WTC11 (cell line): ENCODE data around the gene FAM47E. TPM values are rescaled to one million over a fixed set of nuclear protein-coding genes. Genes with fewer than 3 reads are reported as not detected.

Experiments used
- ATAC-seq: fragments of 200-7000 bp; cut with Tn5 transposase; 2 replicates; pipeline ENCODE4 v1.10.0; 2021; ENCODE audit warnings: mild to moderate bottlenecking, moderate library complexity
- CTCF ChIA-PET: fragments of 300-600 bp; sonication (Branson Sonifier 250); formaldehyde crosslinking; loops from one replicate; lab custom pipeline; 2021; ENCODE audit warnings: antibody characterized with exemption; lab: Charles Lee
- POLR2A ChIA-PET: fragments of 350-600 bp; sonication (Branson Sonifier 250); formaldehyde crosslinking; loops from one replicate; lab custom pipeline; 2021; ENCODE audit warnings: antibody characterized with exemption; lab: Charles Lee
- DNase-seq: peaks from one replicate; pipeline ENCODE4 v3.0.0; 2021; ENCODE audit warnings: low spot score
- H3K27ac Mint-ChIP-seq: 2 replicates; pipeline ENCODE4 v1.8.0; 2021; ENCODE audit warnings: mixed read lengths
- H3K27me3 Mint-ChIP-seq: 2 replicates; pipeline ENCODE4 v1.8.0; 2021; ENCODE audit warnings: low read depth, mild to moderate bottlenecking, moderate library complexity, mixed read lengths
- H3K36me3 Mint-ChIP-seq: 2 replicates; pipeline ENCODE4 v1.8.0; 2021; ENCODE audit warnings: mixed read lengths
- H3K4me1 Mint-ChIP-seq: 2 replicates; pipeline ENCODE4 v1.8.0; 2022; ENCODE audit warnings: mixed read lengths
- H3K4me3 Mint-ChIP-seq: 2 replicates; pipeline ENCODE4 v1.8.0; 2021; ENCODE audit warnings: mild to moderate bottlenecking, moderate library complexity, mixed read lengths
- H3K9me3 Mint-ChIP-seq: 2 replicates; pipeline ENCODE4 v1.8.0; 2021; ENCODE audit warnings: mixed read lengths
- ATF1 ChIP-seq: sonication (generic); formaldehyde crosslinking; IDR thresholded peaks from 2 replicates; pipeline ENCODE4 v1.8.1; 2023; ENCODE audit warnings: mild to moderate bottlenecking, moderate library complexity, missing genetic modification reagents
- CREB1 ChIP-seq: sonication (generic); formaldehyde crosslinking; IDR thresholded peaks from 2 replicates; pipeline ENCODE4 v1.8.0; 2023; ENCODE audit warnings: mild to moderate bottlenecking, missing genetic modification reagents
- CTCF ChIP-seq: fragments of 200-600 bp; IDR thresholded peaks from 2 replicates; pipeline ENCODE4 v1.8.0; 2022; ENCODE audit warnings: antibody characterized with exemption
- FOXJ3 ChIP-seq: sonication (generic); formaldehyde crosslinking; IDR thresholded peaks from 2 replicates; pipeline ENCODE4 v1.9.0; 2021; ENCODE audit warnings: missing genetic modification reagents, mild to moderate bottlenecking, borderline replicate concordance
- FOXK1 ChIP-seq: sonication (generic); formaldehyde crosslinking; IDR thresholded peaks from 2 replicates; pipeline ENCODE4 v1.8.0; 2022; ENCODE audit warnings: mild to moderate bottlenecking, moderate library complexity, missing genetic modification reagents
- GABPB1 ChIP-seq: sonication (generic); formaldehyde crosslinking; IDR thresholded peaks from 2 replicates; pipeline ENCODE4 v1.8.1; 2023; ENCODE audit warnings: mild to moderate bottlenecking, missing genetic modification reagents
- HMGA2 ChIP-seq: fragments of 250-450 bp; sonication (Bioruptor Pico); IDR thresholded peaks from 2 replicates; pipeline ENCODE4 v1.4.0; 2021; ENCODE audit warnings: mild to moderate bottlenecking, moderate library complexity
- KAT7 ChIP-seq: sonication (generic); formaldehyde crosslinking; IDR thresholded peaks from 2 replicates; pipeline ENCODE4 v1.8.1; 2023; ENCODE audit warnings: missing genetic modification reagents, mild to moderate bottlenecking, borderline replicate concordance
- MAX ChIP-seq: sonication (generic); formaldehyde crosslinking; IDR thresholded peaks from 2 replicates; pipeline ENCODE4 v1.8.0; 2022; ENCODE audit warnings: mild to moderate bottlenecking, missing genetic modification reagents
- NR2C2 ChIP-seq: sonication (generic); formaldehyde crosslinking; IDR thresholded peaks from 2 replicates; pipeline ENCODE4 v1.8.0; 2022; ENCODE audit warnings: mild to moderate bottlenecking, missing genetic modification reagents
- SOX15 ChIP-seq: fragments of 250-450 bp; sonication (Bioruptor Pico); IDR thresholded peaks from 2 replicates; pipeline ENCODE4 v1.9.0; 2021; ENCODE audit warnings: mild to moderate bottlenecking
- ZBTB21 ChIP-seq: sonication (generic); formaldehyde crosslinking; IDR thresholded peaks from 2 replicates; pipeline ENCODE4 v1.8.1; 2023; ENCODE audit warnings: mild to moderate bottlenecking, missing genetic modification reagents, borderline replicate concordance
- ZNF121 ChIP-seq: sonication (generic); formaldehyde crosslinking; IDR thresholded peaks from 2 replicates; pipeline ENCODE4 v1.8.0; 2023; ENCODE audit warnings: missing genetic modification reagents
- ZNF317 ChIP-seq: sonication (generic); formaldehyde crosslinking; IDR thresholded peaks from 2 replicates; pipeline ENCODE4 v1.8.1; 2023; ENCODE audit warnings: low read depth, mild to moderate bottlenecking, moderate library complexity, missing genetic modification reagents, borderline replicate concordance
- ZNF512 ChIP-seq: sonication (generic); formaldehyde crosslinking; IDR thresholded peaks from 2 replicates; pipeline ENCODE4 v1.8.1; 2022; ENCODE audit warnings: missing genetic modification reagents, borderline replicate concordance
- total RNA-seq: library from RNA; stranded (reverse); gene quantifications from 3 replicates; pipeline ENCODE4 v1.2.3, GENCODE V29; 2021
- TF ChIP-seq, protein P1 (sequence below): sonication (generic); formaldehyde crosslinking; IDR thresholded peaks from 2 replicates; pipeline ENCODE4 v1.8.1; 2023; ENCODE audit warnings: mild to moderate bottlenecking, missing genetic modification reagents, moderate library complexity
- TF ChIP-seq, protein P2 (sequence below): sonication (generic); formaldehyde crosslinking; IDR thresholded peaks from 2 replicates; pipeline ENCODE4 v1.8.1; 2023; ENCODE audit warnings: mild to moderate bottlenecking, missing genetic modification reagents, moderate library complexity
- TF ChIP-seq, protein P3 (sequence below): fragments of 250-450 bp; sonication (Bioruptor Pico); IDR thresholded peaks from 2 replicates; pipeline ENCODE4 v1.9.0; 2021; ENCODE audit warnings: mild to moderate bottlenecking
- TF ChIP-seq, protein P4 (sequence below): fragments of 250-450 bp; sonication (Bioruptor Pico); IDR thresholded peaks from 2 replicates; pipeline ENCODE4 v1.9.0; 2021; ENCODE audit warnings: mild to moderate bottlenecking

The FAM47E gene
- total RNA-seq, 1 experiment from 2014 or later = 1.4 TPM

GRCh38 chr4:76235407-76235806 lies 16.1 kb upstream of the FAM47E start:
- TF ChIP-seq HMGA2 (CRISPR knock-in tag) (no peak), CREB1 (no peak)
- TF ChIP-seq, protein P1, sequence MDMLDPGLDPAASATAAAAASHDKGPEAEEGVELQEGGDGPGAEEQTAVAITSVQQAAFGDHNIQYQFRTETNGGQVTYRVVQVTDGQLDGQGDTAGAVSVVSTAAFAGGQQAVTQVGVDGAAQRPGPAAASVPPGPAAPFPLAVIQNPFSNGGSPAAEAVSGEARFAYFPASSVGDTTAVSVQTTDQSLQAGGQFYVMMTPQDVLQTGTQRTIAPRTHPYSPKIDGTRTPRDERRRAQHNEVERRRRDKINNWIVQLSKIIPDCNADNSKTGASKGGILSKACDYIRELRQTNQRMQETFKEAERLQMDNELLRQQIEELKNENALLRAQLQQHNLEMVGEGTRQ (CRISPR knock-in tag) = no peak
- Mint-ChIP-seq H3K9me3 (peaks cover 19% of the 10 kb centered on the region), H3K27ac (peak overlapping the region; percentile 66), H3K27me3 (peaks cover 5% of the 10 kb centered on the region; the same call in 1 of the 2 replicates), H3K4me3 (no peak overlapping the region), H3K36me3 (0 out of 2 replicates have a peak, but pooled peaks cover 4% of the 10 kb centered on the region), H3K4me1 (peaks cover 44% of the 10 kb centered on the region)
- POLR2A ChIA-PET = interaction anchor here (1.0 kb wide), 1 partner anchor 71 kb away, joined by 3 read pairs; no protein-coding TSS in a partner anchor
- ATAC-seq (no peak), DNase-seq (no peak)
- CTCF ChIA-PET = no interaction called here

DNA sequence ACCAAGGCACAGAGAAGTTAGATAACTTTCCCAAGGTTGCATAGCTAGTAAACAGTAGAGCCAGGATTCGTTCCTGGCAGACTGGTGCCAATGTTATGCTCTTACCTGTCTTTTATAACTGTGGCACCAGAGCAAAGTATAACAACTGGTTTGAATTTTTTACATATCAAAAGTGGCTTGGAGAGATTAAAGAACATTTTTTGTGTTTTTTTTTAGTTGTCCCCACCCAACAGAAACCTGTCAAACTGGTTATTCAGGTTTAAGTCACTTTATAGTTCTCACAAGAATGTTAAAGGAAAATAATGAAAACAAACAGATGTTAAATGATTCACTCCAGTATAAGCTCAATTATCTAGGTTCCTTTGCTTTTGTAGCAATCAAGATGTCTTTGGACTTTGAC lies 15.6 kb upstream of the FAM47E start:
- Mint-ChIP-seq H3K9me3 (peaks cover 24% of the 10 kb centered on the region), H3K27ac (peak overlapping the region; percentile 92; the same call in 1 of the 2 replicates), H3K4me3 (0 out of 2 replicates have a peak overlapping the region, but pooled peaks have one; percentile 17), H3K27me3 (peaks cover 9% of the 10 kb centered on the region; the same call in 1 of the 2 replicates), H3K4me1 (peaks cover 44% of the 10 kb centered on the region), H3K36me3 (peaks cover 3% of the 10 kb centered on the region; the same call in 1 of the 2 replicates)
- CTCF ChIA-PET = no interaction called here
- no peak for ATAC-seq
- TF ChIP-seq KAT7 (CRISPR knock-in tag) (no peak), ZNF512 (CRISPR knock-in tag) (no peak), FOXJ3 (CRISPR knock-in tag) (no peak), ATF1 (no peak), ZNF121 (CRISPR knock-in tag) (no peak), SOX15 (CRISPR knock-in tag) (no peak), ZBTB21 (CRISPR knock-in tag) (no peak), GABPB1 (CRISPR knock-in tag) (no peak)
- TF ChIP-seq, protein P2, sequence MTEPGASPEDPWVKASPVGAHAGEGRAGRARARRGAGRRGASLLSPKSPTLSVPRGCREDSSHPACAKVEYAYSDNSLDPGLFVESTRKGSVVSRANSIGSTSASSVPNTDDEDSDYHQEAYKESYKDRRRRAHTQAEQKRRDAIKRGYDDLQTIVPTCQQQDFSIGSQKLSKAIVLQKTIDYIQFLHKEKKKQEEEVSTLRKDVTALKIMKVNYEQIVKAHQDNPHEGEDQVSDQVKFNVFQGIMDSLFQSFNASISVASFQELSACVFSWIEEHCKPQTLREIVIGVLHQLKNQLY (CRISPR knock-in tag) = no peak
- TF ChIP-seq, protein P3, sequence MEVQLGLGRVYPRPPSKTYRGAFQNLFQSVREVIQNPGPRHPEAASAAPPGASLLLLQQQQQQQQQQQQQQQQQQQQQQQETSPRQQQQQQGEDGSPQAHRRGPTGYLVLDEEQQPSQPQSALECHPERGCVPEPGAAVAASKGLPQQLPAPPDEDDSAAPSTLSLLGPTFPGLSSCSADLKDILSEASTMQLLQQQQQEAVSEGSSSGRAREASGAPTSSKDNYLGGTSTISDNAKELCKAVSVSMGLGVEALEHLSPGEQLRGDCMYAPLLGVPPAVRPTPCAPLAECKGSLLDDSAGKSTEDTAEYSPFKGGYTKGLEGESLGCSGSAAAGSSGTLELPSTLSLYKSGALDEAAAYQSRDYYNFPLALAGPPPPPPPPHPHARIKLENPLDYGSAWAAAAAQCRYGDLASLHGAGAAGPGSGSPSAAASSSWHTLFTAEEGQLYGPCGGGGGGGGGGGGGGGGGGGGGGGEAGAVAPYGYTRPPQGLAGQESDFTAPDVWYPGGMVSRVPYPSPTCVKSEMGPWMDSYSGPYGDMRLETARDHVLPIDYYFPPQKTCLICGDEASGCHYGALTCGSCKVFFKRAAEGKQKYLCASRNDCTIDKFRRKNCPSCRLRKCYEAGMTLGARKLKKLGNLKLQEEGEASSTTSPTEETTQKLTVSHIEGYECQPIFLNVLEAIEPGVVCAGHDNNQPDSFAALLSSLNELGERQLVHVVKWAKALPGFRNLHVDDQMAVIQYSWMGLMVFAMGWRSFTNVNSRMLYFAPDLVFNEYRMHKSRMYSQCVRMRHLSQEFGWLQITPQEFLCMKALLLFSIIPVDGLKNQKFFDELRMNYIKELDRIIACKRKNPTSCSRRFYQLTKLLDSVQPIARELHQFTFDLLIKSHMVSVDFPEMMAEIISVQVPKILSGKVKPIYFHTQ (CRISPR knock-in tag) = no peak
- TF ChIP-seq, protein P4, sequence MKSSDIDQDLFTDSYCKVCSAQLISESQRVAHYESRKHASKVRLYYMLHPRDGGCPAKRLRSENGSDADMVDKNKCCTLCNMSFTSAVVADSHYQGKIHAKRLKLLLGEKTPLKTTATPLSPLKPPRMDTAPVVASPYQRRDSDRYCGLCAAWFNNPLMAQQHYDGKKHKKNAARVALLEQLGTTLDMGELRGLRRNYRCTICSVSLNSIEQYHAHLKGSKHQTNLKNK (CRISPR knock-in tag) = no peak
- DNase-seq = no peak
- POLR2A ChIA-PET = no interaction called here

GRCh38 chr4:76238236-76238635 lies 13.3 kb upstream of the FAM47E start:
- CTCF ChIA-PET = no interaction called here
- Mint-ChIP-seq H3K27ac (no peak overlapping the region), H3K36me3 (peaks cover 4% of the 10 kb centered on the region; the same call in 1 of the 2 replicates), H3K4me3 (no peak overlapping the region), H3K9me3 (peaks cover 25% of the 10 kb centered on the region), H3K4me1 (peaks cover 30% of the 10 kb centered on the region), H3K27me3 (peaks cover 9% of the 10 kb centered on the region; the same call in 1 of the 2 replicates)
- POLR2A ChIA-PET = no interaction called here
- TF ChIP-seq FOXK1 (CRISPR knock-in tag) = no peak
- TF ChIP-seq, protein P4 (CRISPR knock-in tag) = no peak
- TF ChIP-seq ZNF317 (CRISPR knock-in tag) = no peak
- TF ChIP-seq MAX (CRISPR knock-in tag) = no peak
- TF ChIP-seq CTCF = no peak
- TF ChIP-seq NR2C2 = no peak
- DNase-seq = no peak
- ATAC-seq = no peak
